ENCODE data around the gene PLEKHG2. TPM values are rescaled to one million over a fixed set of nuclear protein-coding genes. Genes with fewer than 3 reads are reported as not detected.

PLEKHG2 gene
- total and polyA plus RNA-seq, 9 of the 15 experiments (the other 6 are each of a cell fraction or from before 2014, with no cell fraction given) = 0.98 to 45.7 (median 9.8) TPM

GRCh38 chr19:39409208-39410016 is 3.1 kb upstream of the PLEKHG2 start (continued):
- no peak; a peak in 1 of 4 replicates for TF ChIP-seq NONO (IDR thresholded peaks at IDR 0.05; ENCODE audit: low read depth in 2 of 2, low read length in 1 of 2)
- no peak for TF ChIP-seq SMAD2 (IDR thresholded peaks at IDR 0.05; ENCODE audit: low read depth, low read length)
- peak; percentile 84 for TF ChIP-seq POLR2AphosphoS5 (IDR thresholded peaks at IDR 0.05; ENCODE audit: control insufficient read depth, insufficient read depth, low read depth, low read length)
- TF ChIP-seq SLC30A9 (CRISPR knock-in tag; IDR thresholded peaks at IDR 0.05) = no peak
- no peak for TF ChIP-seq HBP1 (CRISPR knock-in tag; IDR thresholded peaks at IDR 0.05)
- no peak for TF ChIP-seq IRF1 (CRISPR knock-in tag; IDR thresholded peaks at IDR 0.05; ENCODE audit: borderline replicate concordance)
- no peak for TF ChIP-seq ELK1 (CRISPR knock-in tag; IDR thresholded peaks at IDR 0.05)
- peak; percentile 31; the same call in 1 of the 2 replicates for TF ChIP-seq ELF1 (tag; IDR thresholded peaks at IDR 0.05)
- peak; percentile 97 for TF ChIP-seq ATF7 (IDR thresholded peaks at IDR 0.05)
- 0 out of 2 replicates have a peak, but pooled peaks have one; percentile 25 for TF ChIP-seq ZSCAN32 (CRISPR knock-in tag; IDR thresholded peaks at IDR 0.05)
- TF ChIP-seq NEUROD1 (IDR thresholded peaks at IDR 0.05; ENCODE audit: borderline replicate concordance, low read depth, low read length, partially characterized antibody) = peak; percentile 11
- TF ChIP-seq RB1 (IDR thresholded peaks at IDR 0.05; ENCODE audit: low read depth) = peak; percentile 66; the same call in 1 of the 2 replicates
- TF ChIP-seq ATF3 (IDR thresholded peaks at IDR 0.05) = peak; percentile 98
- no peak for TF ChIP-seq ATF3 (CRISPR knock-in tag; conservative IDR thresholded peaks at IDR 0.05)
- no peak for TF ChIP-seq E4F1 (CRISPR knock-in tag; IDR thresholded peaks at IDR 0.05; ENCODE audit: borderline replicate concordance)
- TF ChIP-seq RCOR1 (IDR thresholded peaks at IDR 0.05; ENCODE audit: borderline replicate concordance in 1 of 2, low read depth in 2 of 2, low read length in 2 of 2) = no peak
- TF ChIP-seq DEAF1 (CRISPR knock-in tag; IDR thresholded peaks at IDR 0.05) = 0 out of 2 replicates have a peak, but pooled peaks have one; percentile 11
